IMR-90 (cell line): ENCODE data around the gene CTAG1B. TPM values are rescaled to one million over a fixed set of nuclear protein-coding genes. Genes with fewer than 3 reads are reported as not detected.

Source experiments
- ATAC-seq: fragments of 200-7000 bp; cut with Tn5 transposase; 2 replicates; pipeline ENCODE4 v1.9.1; 2020; ENCODE audit warnings: low read depth, mild to moderate bottlenecking, moderate library complexity
- BruUV-seq: library from RNA; stranded (reverse); fragments of 400-500 nt; replicated peaks from 2 replicates; lab custom pipeline; 2021; lab: Mats Ljungman, UMichigan
- CTCF ChIA-PET: fragments of 300-600 bp; formaldehyde crosslinking; extraction: SDS; loops from one replicate; lab custom pipeline; 2021; ENCODE audit warnings: antibody characterized with exemption; lab: Yijun Ruan, JAX
- POLR2A ChIA-PET: fragments of 300-600 bp; sonication (Branson Sonifier 250); formaldehyde crosslinking; loops from one replicate; lab custom pipeline; 2022; ENCODE audit warnings: antibody characterized with exemption; ENCODE audit not compliant: unreplicated experiment; lab: Charles Lee
- DNase-seq: peaks from one replicate; pipeline ENCODE4 v3.0.0; 2013
- H2AFZ ChIP-seq: replicated peaks from 2 replicates; pipeline ENCODE3; 2013; ENCODE audit warnings: low read length, mild to moderate bottlenecking; ENCODE audit not compliant: poor library complexity
- H2AK5ac ChIP-seq: 2 replicates; pipeline ENCODE4 v1.6.1; 2013; ENCODE audit warnings: low read depth, low read length, inconsistent platforms
- H2AK9ac ChIP-seq: replicated peaks from 2 replicates; pipeline ENCODE3; 2013; ENCODE audit warnings: mild to moderate bottlenecking, low read depth, low read length, moderate library complexity; ENCODE audit not compliant: poor library complexity
- H2BK120ac ChIP-seq: 2 replicates; pipeline ENCODE4 v1.6.1; 2013; ENCODE audit warnings: low read depth, low read length, inconsistent platforms
- H2BK15ac ChIP-seq: 3 replicates; pipeline ENCODE4 v1.6.1; 2013; ENCODE audit warnings: low read depth, low read length, inconsistent platforms
- H2BK20ac ChIP-seq: 2 replicates; pipeline ENCODE4 v1.6.1; 2013; ENCODE audit warnings: low read depth, mild to moderate bottlenecking, inconsistent platforms, low read length, moderate library complexity
- H2BK5ac ChIP-seq: 2 replicates; pipeline ENCODE4 v1.6.1; 2013; ENCODE audit warnings: mild to moderate bottlenecking, low read depth, low read length, inconsistent platforms; ENCODE audit not compliant: poor library complexity, severe bottlenecking
- H3K14ac ChIP-seq: replicated peaks from 2 replicates; pipeline ENCODE4 v1.6.1; 2013; ENCODE audit warnings: low read depth, low read length, inconsistent platforms
- H3K18ac ChIP-seq: 2 replicates; pipeline ENCODE4 v1.6.1; 2013; ENCODE audit warnings: low read depth, low read length, control low read depth
- H3K23ac ChIP-seq: 2 replicates; pipeline ENCODE4 v1.6.1; 2013; ENCODE audit warnings: low read depth, low read length, inconsistent platforms
- H3K27ac ChIP-seq: 2 replicates; pipeline ENCODE4 v1.5.1; 2013; ENCODE audit warnings: mild to moderate bottlenecking, control low read depth, low read length; ENCODE audit not compliant: insufficient read depth
- H3K27me3 ChIP-seq: 2 replicates; pipeline ENCODE4 v1.6.1; 2013; ENCODE audit warnings: low read length; ENCODE audit not compliant: control insufficient read depth, insufficient read depth
- H3K36me3 ChIP-seq: 2 replicates; pipeline ENCODE4 v1.6.1; 2013; ENCODE audit warnings: low read length, mixed read lengths; ENCODE audit not compliant: control insufficient read depth, insufficient read depth
- H3K4ac ChIP-seq: 2 replicates; pipeline ENCODE4 v1.6.1; 2013; ENCODE audit warnings: low read depth, low read length, inconsistent platforms
- H3K4me1 ChIP-seq: 2 replicates; pipeline ENCODE4 v1.6.1; 2013; ENCODE audit warnings: low read length, mixed read lengths; ENCODE audit not compliant: control insufficient read depth, insufficient read depth
- H3K4me2 ChIP-seq: 2 replicates; pipeline ENCODE4 v1.6.1; 2013; ENCODE audit warnings: low read depth, mild to moderate bottlenecking, control low read depth, low read length, moderate library complexity
- H3K4me3 ChIP-seq: 2 replicates; pipeline ENCODE4 v1.5.1; 2013; ENCODE audit warnings: low read depth, mild to moderate bottlenecking, control low read depth, low read length, moderate library complexity; ENCODE audit not compliant: insufficient read depth
- H3K56ac ChIP-seq: 2 replicates; pipeline ENCODE4 v1.6.1; 2013; ENCODE audit warnings: low read length, inconsistent platforms; ENCODE audit not compliant: insufficient read depth; ENCODE audit errors: extremely low read depth
- H3K79me1 ChIP-seq, 2 experiments: 2 replicates each; pipeline ENCODE4 v1.6.1; 2013; ENCODE audit warnings: low read length in 2 of 2, inconsistent platforms in 1 of 2, low read depth in 1 of 2
- H3K9ac ChIP-seq: 2 replicates; pipeline ENCODE4 v1.6.1; 2013; ENCODE audit warnings: low read depth, low read length, control low read depth
- H3K9me1 ChIP-seq: 2 replicates; pipeline ENCODE4 v1.6.1; 2013; ENCODE audit warnings: low read length, inconsistent platforms; ENCODE audit not compliant: insufficient read depth
- H3K9me3 ChIP-seq: 2 replicates; pipeline ENCODE4 v1.6.1; 2013; ENCODE audit warnings: low read length; ENCODE audit not compliant: control insufficient read depth, insufficient read depth
- H4K20me1 ChIP-seq: 2 replicates; pipeline ENCODE4 v1.6.1; 2013; ENCODE audit warnings: low read length, inconsistent platforms; ENCODE audit not compliant: insufficient read depth
- H4K5ac ChIP-seq: 2 replicates; pipeline ENCODE4 v1.6.1; 2013; ENCODE audit warnings: mild to moderate bottlenecking, low read depth, low read length, control low read depth
- H4K8ac ChIP-seq, 2 experiments: 2 replicates each; pipeline ENCODE4 v1.6.1; 2013; ENCODE audit warnings: low read depth in 2 of 2, low read length in 2 of 2, control low read depth in 1 of 2, inconsistent platforms in 1 of 2
- H4K91ac ChIP-seq: 2 replicates; pipeline ENCODE4 v1.6.1; 2013; ENCODE audit warnings: low read depth, low read length, inconsistent platforms; ENCODE audit not compliant: insufficient read depth
- CEBPB ChIP-seq: IDR thresholded peaks from 2 replicates; pipeline ENCODE4 v1.6.1; 2012; ENCODE audit warnings: low read depth, low read length, improper control_type of control experiment
- CHD1 ChIP-seq: IDR thresholded peaks from 2 replicates; pipeline ENCODE4 v1.6.1; 2012; ENCODE audit warnings: low read depth, low read length, improper control_type of control experiment
- FOS ChIP-seq: fragments of 150-350 bp; IDR thresholded peaks from 2 replicates; pipeline ENCODE4 v1.6.1; 2016; ENCODE audit warnings: low read depth, low read length
- MAZ ChIP-seq: IDR thresholded peaks from 2 replicates; pipeline ENCODE4 v1.6.1; 2012; ENCODE audit warnings: low read depth, mild to moderate bottlenecking, low read length, improper control_type of control experiment, moderate library complexity, borderline replicate concordance
- NFE2L2 ChIP-seq: fragments of 150-350 bp; IDR thresholded peaks from 2 replicates; pipeline ENCODE4 v1.6.1; 2016; ENCODE audit warnings: low read depth, mild to moderate bottlenecking, low read length
- POLR2A ChIP-seq: IDR thresholded peaks from 2 replicates; pipeline ENCODE4 v1.6.1; 2012; ENCODE audit warnings: mild to moderate bottlenecking, low read depth, low read length
- SMC3 ChIP-seq: fragments of 150-350 bp; IDR thresholded peaks from 2 replicates; pipeline ENCODE4 v1.6.1; 2016; ENCODE audit warnings: low read depth, mild to moderate bottlenecking, antibody characterized with exemption, low read length, moderate library complexity
- WGBS, 2 experiments: methylation state at CpG; one replicate each; pipeline versions ENCODE4 v1.1.5 to v1.1.7; 2013; ENCODE audit warnings: missing lambda C conversion rate in 2 of 2; ENCODE audit not compliant: insufficient read length in 1 of 2; ENCODE audit errors: extremely low coverage in 2 of 2; 5-methylcytosine and 5-hydroxymethylcytosine counted together
- dilution Hi-C: fragments of 300-500 bp; cut with HindIII; formaldehyde crosslinking; loops from one replicate; pipeline ENCODE4 v1.14.3; 2018; ENCODE audit warnings: low sequenced_read_pairs; ENCODE audit not compliant: unreplicated experiment
- in situ Hi-C: fragments of 300-500 bp; cut with MboI; formaldehyde crosslinking; loops from 3 replicates; pipeline ENCODE4 v1.14.3; 2019; ENCODE audit warnings: low sequenced_read_pairs, inconsistent platforms, mixed read lengths
- intact Hi-C: fragments of 100-400 bp; cut with micrococcal nuclease; formaldehyde crosslinking; loops from 2 replicates; pipeline ENCODE4 v1.10.0; 2022
- polyA plus RNA-seq, 3 experiments: library from polyadenylated mRNA; depleted of rRNA; stranded (reverse); fragments of >200 nt; gene quantifications; 2 replicates each; pipeline ENCODE4 v1.2.3, GENCODE V29; 2012; ENCODE audit warnings: low replicate concordance in 1 of 3
- total RNA-seq: library from RNA; depleted of rRNA; stranded (reverse); fragments of >200 nt; gene quantifications from 2 replicates; pipeline ENCODE4 v1.2.3, GENCODE V29; 2012
- TF ChIP-seq, protein P1 (sequence below): fragments of 150-350 bp; IDR thresholded peaks from 2 replicates; pipeline ENCODE4 v1.6.1; 2017; ENCODE audit warnings: mild to moderate bottlenecking, antibody characterized with exemption, low read length, low read depth
- TF ChIP-seq, protein P2 (sequence below): conservative IDR thresholded peaks from 2 replicates; pipeline ENCODE4 v1.5.1; 2012; ENCODE audit warnings: mild to moderate bottlenecking, low read depth, low read length, improper control_type of control experiment
- TF ChIP-seq, protein P3 (sequence below): fragments of 150-350 bp; IDR thresholded peaks from 2 replicates; pipeline ENCODE4 v1.6.1; 2016; ENCODE audit warnings: low read depth, mild to moderate bottlenecking, low read length, moderate library complexity, borderline replicate concordance

CTAG1B gene
- total and polyA plus RNA-seq, 2 of the 4 experiments (the other 2 are of a cell fraction): not detected

DNA sequence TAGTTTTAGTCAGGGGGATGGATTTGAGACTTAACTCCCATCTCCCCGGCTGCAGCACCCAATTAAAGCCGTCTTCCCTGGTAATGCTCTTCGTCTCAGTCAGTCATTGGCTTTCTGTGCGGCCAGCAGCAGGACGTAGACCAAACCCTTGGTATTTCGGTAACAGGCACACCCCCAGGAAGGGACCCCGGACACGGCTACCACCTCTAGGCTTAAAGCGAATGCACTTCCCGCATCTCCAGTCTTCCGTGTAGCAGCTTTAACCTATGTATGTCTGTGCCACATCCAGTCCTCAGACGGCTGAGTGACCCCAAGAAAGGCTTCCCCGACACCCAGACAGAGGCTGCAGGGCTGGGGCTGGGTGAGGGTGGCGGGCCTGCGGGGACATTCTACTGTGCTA, 35.8 kb upstream of the CTAG1B start:
- Histone ChIP-seq H4K5ac (no peak overlapping the region), H3K9me3 (peaks cover 3% of the 10 kb centered on the region), H4K91ac (no peak overlapping the region), H4K20me1 (no peaks in the 10 kb centered on the region), H3K4me3 (no peak overlapping the region), H3K9me1 (no peaks in the 10 kb centered on the region), H3K4ac (no peak overlapping the region), H2AK5ac (no peak overlapping the region), H3K4me1 (no peaks in the 10 kb centered on the region), H2AFZ (no peak overlapping the region), H3K79me1 (no peaks in the 10 kb centered on the region), H2AK9ac (no peak overlapping the region), H2BK5ac (no peak overlapping the region), H3K23ac (no peak overlapping the region), H3K27ac (no peak overlapping the region), H3K4me2 (no peak overlapping the region), H3K18ac (no peak overlapping the region), H3K27me3 (no peaks in the 10 kb centered on the region; the same call in 1 of the 2 replicates), H2BK120ac (no peak overlapping the region), H3K9ac (no peak overlapping the region), H4K8ac (no peak overlapping the region), H2BK20ac (no peak overlapping the region), H3K56ac (no peak overlapping the region), H3K36me3 (no peaks in the 10 kb centered on the region), H2BK15ac (no peak overlapping the region), H3K14ac (no peak overlapping the region)
- TF ChIP-seq, protein P1, sequence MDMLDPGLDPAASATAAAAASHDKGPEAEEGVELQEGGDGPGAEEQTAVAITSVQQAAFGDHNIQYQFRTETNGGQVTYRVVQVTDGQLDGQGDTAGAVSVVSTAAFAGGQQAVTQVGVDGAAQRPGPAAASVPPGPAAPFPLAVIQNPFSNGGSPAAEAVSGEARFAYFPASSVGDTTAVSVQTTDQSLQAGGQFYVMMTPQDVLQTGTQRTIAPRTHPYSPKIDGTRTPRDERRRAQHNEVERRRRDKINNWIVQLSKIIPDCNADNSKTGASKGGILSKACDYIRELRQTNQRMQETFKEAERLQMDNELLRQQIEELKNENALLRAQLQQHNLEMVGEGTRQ: no peak
- TF ChIP-seq POLR2A: no peak
- TF ChIP-seq NFE2L2: no peak
- TF ChIP-seq, protein P2, sequence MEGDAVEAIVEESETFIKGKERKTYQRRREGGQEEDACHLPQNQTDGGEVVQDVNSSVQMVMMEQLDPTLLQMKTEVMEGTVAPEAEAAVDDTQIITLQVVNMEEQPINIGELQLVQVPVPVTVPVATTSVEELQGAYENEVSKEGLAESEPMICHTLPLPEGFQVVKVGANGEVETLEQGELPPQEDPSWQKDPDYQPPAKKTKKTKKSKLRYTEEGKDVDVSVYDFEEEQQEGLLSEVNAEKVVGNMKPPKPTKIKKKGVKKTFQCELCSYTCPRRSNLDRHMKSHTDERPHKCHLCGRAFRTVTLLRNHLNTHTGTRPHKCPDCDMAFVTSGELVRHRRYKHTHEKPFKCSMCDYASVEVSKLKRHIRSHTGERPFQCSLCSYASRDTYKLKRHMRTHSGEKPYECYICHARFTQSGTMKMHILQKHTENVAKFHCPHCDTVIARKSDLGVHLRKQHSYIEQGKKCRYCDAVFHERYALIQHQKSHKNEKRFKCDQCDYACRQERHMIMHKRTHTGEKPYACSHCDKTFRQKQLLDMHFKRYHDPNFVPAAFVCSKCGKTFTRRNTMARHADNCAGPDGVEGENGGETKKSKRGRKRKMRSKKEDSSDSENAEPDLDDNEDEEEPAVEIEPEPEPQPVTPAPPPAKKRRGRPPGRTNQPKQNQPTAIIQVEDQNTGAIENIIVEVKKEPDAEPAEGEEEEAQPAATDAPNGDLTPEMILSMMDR: no peak
- TF ChIP-seq MAZ: no peak
- no peak for TF ChIP-seq CHD1
- TF ChIP-seq SMC3: no peak
- TF ChIP-seq CEBPB: no peak
- TF ChIP-seq FOS: no peak
- TF ChIP-seq, protein P3, sequence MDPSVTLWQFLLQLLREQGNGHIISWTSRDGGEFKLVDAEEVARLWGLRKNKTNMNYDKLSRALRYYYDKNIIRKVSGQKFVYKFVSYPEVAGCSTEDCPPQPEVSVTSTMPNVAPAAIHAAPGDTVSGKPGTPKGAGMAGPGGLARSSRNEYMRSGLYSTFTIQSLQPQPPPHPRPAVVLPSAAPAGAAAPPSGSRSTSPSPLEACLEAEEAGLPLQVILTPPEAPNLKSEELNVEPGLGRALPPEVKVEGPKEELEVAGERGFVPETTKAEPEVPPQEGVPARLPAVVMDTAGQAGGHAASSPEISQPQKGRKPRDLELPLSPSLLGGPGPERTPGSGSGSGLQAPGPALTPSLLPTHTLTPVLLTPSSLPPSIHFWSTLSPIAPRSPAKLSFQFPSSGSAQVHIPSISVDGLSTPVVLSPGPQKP: no peak
- dilution Hi-C loops: no loop called here
- DNase-seq (no peak), ATAC-seq (no peak)
- 88% methylated on average over 6 of the region's 15 CpGs; no CpG with 5 or more reads in 1 of the 2 experiments for whole genome bisulfite sequencing, 2 experiments
- POLR2A ChIA-PET: no interaction called here
- in situ Hi-C loops: no loop called here
- CTCF ChIA-PET: no interaction called here
- BruUV-seq: no TSS peak
- intact Hi-C loops: no loop called here
